Tibial artery (tissue), 4 donors: ENCODE results near the gene HORMAD2.

ENCODE experiments used
- DNase-seq, 2 donors: peaks; one replicate each; pipeline ENCODE4 v3.0.0-alpha.2; 2019
- H3K27ac ChIP-seq, 2 donors: fragments of 200-600 bp; sonication (generic) in 1 of 2; 1 replicate in 1 of 2; 2 replicates in 1 of 2; pipeline ENCODE4 v1.5.1; 2018 to 2019; ENCODE audit warnings: mild to moderate bottlenecking in 1 of 2
- H3K27me3 ChIP-seq, 2 donors: fragments of 200-600 bp; sonication (generic) in 1 of 2; one replicate each; pipeline versions ENCODE4 v1.5.1 to v1.6.0; 2016 to 2019
- H3K36me3 ChIP-seq, 3 donors: fragments of 200-600 bp; sonication (generic) in 2 of 3; one replicate each; pipeline ENCODE4 v1.5.1; 2016 to 2019; ENCODE audit warnings: mild to moderate bottlenecking in 2 of 3
- H3K4me1 ChIP-seq, 4 donors: fragments of 200-600 bp; sonication (generic) in 2 of 4; 1 replicate in 3 of 4; 2 replicates in 1 of 4; pipeline ENCODE4 v1.5.1; 2016 to 2019
- H3K4me3 ChIP-seq, 2 donors: fragments of 200-600 bp; sonication (generic) in 1 of 2; 1 replicate in 1 of 2; 2 replicates in 1 of 2; pipeline ENCODE4 v1.5.1; 2018 to 2019; ENCODE audit warnings: mild to moderate bottlenecking in 2 of 2
- H3K9me3 ChIP-seq, 3 donors: fragments of 200-600 bp; sonication (generic) in 1 of 3; one replicate each; pipeline ENCODE4 v1.5.1; 2016 to 2019
- intact Hi-C: fragments of 100-400 bp; cut with DNase I; formaldehyde crosslinking; loops from one replicate; pipeline ENCODE4 v1.15.0; 2023; ENCODE audit warnings: low total_unique reads
- TF ChIP-seq, protein P1 (sequence below), 2 experiments: fragments of 200-600 bp in 1 of 2; fragments of 450-650 bp in 1 of 2; IDR thresholded peaks; one replicate each; pipeline ENCODE4 v1.5.1; 2017 to 2019; ENCODE audit warnings: antibody characterized with exemption in 2 of 2, mild to moderate bottlenecking in 1 of 2, moderate library complexity in 1 of 2

HORMAD2 gene

GRCh38 chr22:30118291-30118690 lies 38.0 kb downstream of the HORMAD2 start:
- DNase-seq: no peak
- Histone ChIP-seq H3K9me3 (no peaks in the 10 kb centered on the region), H3K36me3 (no peaks in the 10 kb centered on the region), H3K27me3 (peaks cover 0 to 1% of the 10 kb centered on the region in 2 donors), H3K4me3 (no peak overlapping the region), H3K27ac (no peak overlapping the region), H3K4me1 (no peaks in the 10 kb centered on the region)
- TF ChIP-seq, protein P1, sequence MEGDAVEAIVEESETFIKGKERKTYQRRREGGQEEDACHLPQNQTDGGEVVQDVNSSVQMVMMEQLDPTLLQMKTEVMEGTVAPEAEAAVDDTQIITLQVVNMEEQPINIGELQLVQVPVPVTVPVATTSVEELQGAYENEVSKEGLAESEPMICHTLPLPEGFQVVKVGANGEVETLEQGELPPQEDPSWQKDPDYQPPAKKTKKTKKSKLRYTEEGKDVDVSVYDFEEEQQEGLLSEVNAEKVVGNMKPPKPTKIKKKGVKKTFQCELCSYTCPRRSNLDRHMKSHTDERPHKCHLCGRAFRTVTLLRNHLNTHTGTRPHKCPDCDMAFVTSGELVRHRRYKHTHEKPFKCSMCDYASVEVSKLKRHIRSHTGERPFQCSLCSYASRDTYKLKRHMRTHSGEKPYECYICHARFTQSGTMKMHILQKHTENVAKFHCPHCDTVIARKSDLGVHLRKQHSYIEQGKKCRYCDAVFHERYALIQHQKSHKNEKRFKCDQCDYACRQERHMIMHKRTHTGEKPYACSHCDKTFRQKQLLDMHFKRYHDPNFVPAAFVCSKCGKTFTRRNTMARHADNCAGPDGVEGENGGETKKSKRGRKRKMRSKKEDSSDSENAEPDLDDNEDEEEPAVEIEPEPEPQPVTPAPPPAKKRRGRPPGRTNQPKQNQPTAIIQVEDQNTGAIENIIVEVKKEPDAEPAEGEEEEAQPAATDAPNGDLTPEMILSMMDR (IDR thresholded peaks at IDR 0.05): no peak
- intact Hi-C loops: no loop called here

- H3K27ac ChIP-seq: no peak overlapping the region
- intact Hi-C loops: no loop called here
- TF ChIP-seq, protein P1 (IDR thresholded peaks at IDR 0.05): no peak
- H3K27me3 ChIP-seq: peaks cover 0 to 8% of the 10 kb centered on the region in 2 donors
- H3K4me1 ChIP-seq: no peaks in the 10 kb centered on the region
- H3K36me3 ChIP-seq: no peaks in the 10 kb centered on the region
- no peaks in the 10 kb centered on the region for H3K9me3 ChIP-seq
- DNase-seq: no peak
- H3K4me3 ChIP-seq: no peak overlapping the region
Observed at GRCh38 chr22:30121960-30122359, 41.7 kb downstream of the HORMAD2 start.

DNA sequence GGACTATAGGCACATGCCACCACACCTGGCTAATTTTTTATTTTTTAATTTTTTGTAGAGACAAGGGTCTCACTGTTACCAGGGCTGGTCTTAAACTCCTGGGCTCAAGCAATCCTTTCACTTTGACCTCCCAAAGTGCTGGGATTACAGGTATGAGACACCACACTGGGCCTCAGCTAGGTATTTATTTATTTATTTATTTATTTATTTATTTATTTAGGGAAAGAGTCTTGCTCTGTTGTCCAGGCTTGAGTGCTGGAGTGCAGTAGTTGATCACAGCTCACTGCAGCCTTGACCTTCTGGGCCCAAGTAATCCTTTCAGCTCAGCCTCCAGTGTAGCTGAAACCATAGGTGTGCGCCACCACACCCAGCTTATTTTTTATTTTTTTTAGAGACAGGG lies 43.2 kb downstream of the HORMAD2 start:
- intact Hi-C loops: no loop called here
- Histone ChIP-seq H3K27ac (no peak overlapping the region), H3K27me3 (peaks cover 0 to 15% of the 10 kb centered on the region in 2 donors), H3K36me3 (no peaks in the 10 kb centered on the region), H3K9me3 (no peaks in the 10 kb centered on the region), H3K4me3 (no peak overlapping the region), H3K4me1 (no peaks in the 10 kb centered on the region)
- TF ChIP-seq, protein P1 (IDR thresholded peaks at IDR 0.05): no peak
- DNase-seq: no peak

DNA sequence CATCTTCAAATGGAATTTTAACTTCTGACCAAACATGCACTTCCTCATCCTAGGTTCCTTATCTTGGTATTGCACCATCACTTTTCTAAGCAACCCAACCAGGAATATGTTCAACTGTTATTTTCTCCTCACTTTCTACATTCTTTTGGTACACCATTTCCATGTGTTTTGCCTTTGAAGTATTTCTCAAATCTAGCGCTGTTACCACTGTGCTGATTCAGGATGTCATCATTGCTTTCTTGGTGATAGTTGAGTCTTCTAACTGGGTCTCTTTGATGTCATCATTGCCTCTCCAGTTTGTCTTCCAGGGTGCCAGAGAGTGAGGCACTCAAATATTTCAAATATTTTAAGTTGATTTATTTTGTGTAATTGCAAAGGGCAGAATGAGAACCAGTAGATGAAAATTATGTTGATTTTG lies 47.5 kb downstream of the HORMAD2 start:
- no peak for DNase-seq
- Histone ChIP-seq H3K9me3 (no peaks in the 10 kb centered on the region), H3K4me1 (no peaks in the 10 kb centered on the region), H3K36me3 (no peaks in the 10 kb centered on the region), H3K27ac (no peak overlapping the region), H3K4me3 (no peak overlapping the region), H3K27me3 (peaks cover 0 to 18% of the 10 kb centered on the region in 2 donors)
- intact Hi-C loops: no loop called here
- TF ChIP-seq, protein P1 (IDR thresholded peaks at IDR 0.05): no peak

DNA sequence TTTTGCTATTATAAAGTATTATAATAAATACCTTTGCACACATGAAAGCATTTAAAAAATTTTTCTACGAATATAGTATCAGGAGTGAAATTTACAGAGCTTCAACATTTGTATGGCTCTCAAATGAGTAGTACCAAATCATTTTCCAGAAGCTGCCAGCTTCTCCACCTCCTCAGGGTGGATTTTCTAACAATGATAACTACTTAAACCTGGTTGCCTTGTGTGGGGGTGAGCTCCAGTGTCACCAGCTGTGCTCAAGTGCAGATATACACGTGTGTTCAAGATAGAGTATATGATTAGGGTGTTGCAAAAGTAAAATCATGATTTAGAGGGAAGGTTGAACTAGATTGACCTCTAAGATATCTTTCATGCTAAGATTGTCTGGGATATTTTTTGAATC lies 48.2 kb downstream of the HORMAD2 start:
- intact Hi-C loops: no loop called here
- Histone ChIP-seq H3K4me3 (no peak overlapping the region), H3K4me1 (no peaks in the 10 kb centered on the region), H3K9me3 (no peaks in the 10 kb centered on the region), H3K36me3 (no peaks in the 10 kb centered on the region), H3K27me3 (peaks cover 0 to 15% of the 10 kb centered on the region in 2 donors), H3K27ac (no peak overlapping the region)
- TF ChIP-seq, protein P1 (IDR thresholded peaks at IDR 0.05): no peak
- no peak for DNase-seq

- H3K4me1 ChIP-seq: no peaks in the 10 kb centered on the region
- H3K4me3 ChIP-seq: no peak overlapping the region
- no peak overlapping the region for H3K27ac ChIP-seq
- H3K9me3 ChIP-seq: no peaks in the 10 kb centered on the region
- H3K27me3 ChIP-seq: peaks cover 0 to 10% of the 10 kb centered on the region in 2 donors
- intact Hi-C loops: no loop called here
- no peak for DNase-seq
- TF ChIP-seq, protein P1 (IDR thresholded peaks at IDR 0.05): no peak
- no peaks in the 10 kb centered on the region for H3K36me3 ChIP-seq
Observed at GRCh38 chr22:30129636-30130035, 49.4 kb downstream of the HORMAD2 start.
